Fibroblast of villous mesenchyme (primary cell): ENCODE results near the gene SPEN. TPM values are rescaled to one million over a fixed set of nuclear protein-coding genes. Genes with fewer than 3 reads are reported as not detected.

ENCODE experiments used
- DNase-seq: peaks from one replicate; pipeline ENCODE4 v3.0.0-alpha.2; 2010; ENCODE audit warnings: low read depth
- H3K4me3 ChIP-seq: 2 replicates; pipeline ENCODE4 v1.5.1; 2011; ENCODE audit warnings: low read depth, mild to moderate bottlenecking, low read length
- total RNA-seq: library from RNA; depleted of rRNA; stranded (reverse); fragments of >200 nt; gene quantifications from 2 replicates; pipeline ENCODE4 v1.2.3, GENCODE V29; 2012
- TF ChIP-seq, protein P1 (sequence below): IDR thresholded peaks from 2 replicates; pipeline ENCODE4 v1.5.1; 2012; ENCODE audit warnings: low read depth, mild to moderate bottlenecking, low read length; ENCODE audit not compliant: insufficient read depth

Gene SPEN
- total RNA-seq, 1 donor = 30.2 TPM

DNA sequence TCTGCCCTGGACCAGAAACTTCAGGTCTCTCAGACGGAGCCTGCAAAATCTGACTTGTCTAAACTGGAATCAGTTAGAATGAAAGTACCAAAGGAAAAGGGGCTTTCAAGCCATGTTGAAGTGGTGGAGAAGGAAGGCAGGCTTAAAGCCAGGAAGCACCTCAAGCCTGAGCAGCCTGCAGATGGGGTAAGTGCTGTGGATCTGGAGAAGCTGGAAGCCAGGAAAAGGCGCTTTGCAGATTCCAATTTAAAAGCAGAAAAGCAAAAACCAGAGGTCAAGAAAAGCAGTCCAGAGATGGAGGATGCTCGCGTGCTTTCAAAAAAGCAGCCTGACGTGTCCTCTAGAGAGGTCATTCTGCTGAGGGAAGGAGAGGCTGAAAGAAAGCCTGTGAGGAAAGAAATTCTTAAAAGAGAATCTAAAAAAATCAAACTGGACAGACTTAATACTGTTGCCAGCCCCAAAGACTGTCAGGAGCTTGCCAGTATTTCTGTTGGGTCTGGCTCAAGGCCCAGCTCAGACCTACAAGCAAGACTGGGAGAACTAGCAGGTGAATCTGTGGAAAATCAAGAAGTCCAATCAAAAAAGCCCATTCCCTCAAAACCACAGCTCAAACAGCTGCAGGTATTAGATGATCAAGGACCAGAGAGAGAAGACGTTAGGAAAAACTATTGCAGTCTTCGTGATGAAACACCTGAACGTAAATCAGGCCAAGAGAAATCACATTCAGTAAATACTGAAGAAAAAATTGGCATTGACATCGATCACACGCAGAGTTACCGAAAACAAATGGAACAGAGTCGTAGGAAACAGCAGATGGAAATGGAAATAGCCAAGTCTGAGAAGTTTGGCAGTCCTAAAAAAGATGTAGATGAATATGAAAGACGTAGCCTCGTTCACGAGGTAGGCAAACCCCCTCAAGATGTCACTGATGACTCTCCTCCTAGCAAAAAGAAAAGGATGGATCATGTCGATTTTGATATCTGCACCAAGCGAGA, 81.8 kb downstream of the SPEN start:
- TF ChIP-seq, protein P1, sequence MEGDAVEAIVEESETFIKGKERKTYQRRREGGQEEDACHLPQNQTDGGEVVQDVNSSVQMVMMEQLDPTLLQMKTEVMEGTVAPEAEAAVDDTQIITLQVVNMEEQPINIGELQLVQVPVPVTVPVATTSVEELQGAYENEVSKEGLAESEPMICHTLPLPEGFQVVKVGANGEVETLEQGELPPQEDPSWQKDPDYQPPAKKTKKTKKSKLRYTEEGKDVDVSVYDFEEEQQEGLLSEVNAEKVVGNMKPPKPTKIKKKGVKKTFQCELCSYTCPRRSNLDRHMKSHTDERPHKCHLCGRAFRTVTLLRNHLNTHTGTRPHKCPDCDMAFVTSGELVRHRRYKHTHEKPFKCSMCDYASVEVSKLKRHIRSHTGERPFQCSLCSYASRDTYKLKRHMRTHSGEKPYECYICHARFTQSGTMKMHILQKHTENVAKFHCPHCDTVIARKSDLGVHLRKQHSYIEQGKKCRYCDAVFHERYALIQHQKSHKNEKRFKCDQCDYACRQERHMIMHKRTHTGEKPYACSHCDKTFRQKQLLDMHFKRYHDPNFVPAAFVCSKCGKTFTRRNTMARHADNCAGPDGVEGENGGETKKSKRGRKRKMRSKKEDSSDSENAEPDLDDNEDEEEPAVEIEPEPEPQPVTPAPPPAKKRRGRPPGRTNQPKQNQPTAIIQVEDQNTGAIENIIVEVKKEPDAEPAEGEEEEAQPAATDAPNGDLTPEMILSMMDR = no peak
- DNase-seq = no peak
- H3K4me3 ChIP-seq = no peak overlapping the region

DNA sequence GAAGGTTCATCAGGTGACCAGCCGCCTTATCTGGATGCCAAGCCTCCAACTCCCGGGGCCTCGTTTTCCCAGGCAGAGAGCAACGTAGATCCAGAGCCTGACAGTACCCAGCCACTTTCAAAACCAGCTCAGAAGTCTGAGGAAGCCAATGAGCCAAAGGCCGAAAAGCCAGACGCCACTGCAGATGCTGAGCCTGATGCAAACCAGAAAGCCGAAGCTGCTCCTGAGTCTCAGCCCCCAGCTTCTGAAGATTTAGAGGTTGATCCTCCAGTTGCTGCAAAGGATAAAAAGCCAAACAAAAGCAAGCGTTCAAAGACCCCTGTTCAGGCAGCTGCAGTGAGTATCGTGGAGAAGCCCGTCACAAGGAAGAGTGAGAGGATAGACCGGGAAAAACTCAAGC, 83.9 kb downstream of the SPEN start:
- no peak for DNase-seq
- TF ChIP-seq, protein P1 = no peak
- H3K4me3 ChIP-seq = no peak overlapping the region

DNA sequence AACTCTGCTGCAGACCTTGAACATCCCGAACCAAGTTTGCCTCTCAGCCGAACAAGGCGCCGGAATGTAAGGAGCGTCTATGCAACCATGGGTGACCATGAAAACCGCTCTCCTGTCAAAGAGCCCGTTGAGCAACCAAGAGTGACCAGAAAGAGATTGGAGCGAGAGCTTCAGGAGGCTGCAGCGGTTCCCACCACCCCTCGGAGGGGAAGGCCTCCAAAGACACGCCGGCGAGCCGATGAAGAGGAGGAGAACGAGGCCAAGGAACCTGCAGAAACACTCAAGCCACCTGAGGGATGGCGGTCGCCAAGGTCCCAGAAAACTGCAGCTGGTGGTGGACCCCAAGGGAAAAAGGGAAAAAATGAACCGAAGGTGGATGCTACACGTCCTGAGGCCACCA, 84.4 kb downstream of the SPEN start:
- H3K4me3 ChIP-seq = no peak overlapping the region
- TF ChIP-seq, protein P1 = no peak
- no peak for DNase-seq

DNA sequence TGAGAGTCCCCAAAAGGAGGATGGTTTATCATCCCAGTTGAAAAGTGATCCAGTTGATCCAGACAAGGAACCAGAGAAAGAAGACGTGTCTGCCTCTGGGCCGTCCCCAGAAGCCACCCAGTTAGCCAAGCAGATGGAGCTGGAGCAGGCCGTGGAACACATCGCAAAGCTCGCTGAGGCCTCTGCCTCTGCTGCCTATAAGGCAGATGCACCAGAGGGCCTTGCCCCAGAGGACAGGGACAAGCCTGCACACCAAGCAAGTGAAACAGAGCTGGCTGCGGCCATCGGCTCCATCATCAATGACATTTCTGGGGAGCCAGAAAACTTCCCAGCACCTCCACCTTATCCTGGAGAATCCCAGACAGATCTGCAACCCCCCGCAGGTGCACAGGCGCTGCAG, 85.1 kb downstream of the SPEN start:
- TF ChIP-seq, protein P1 = no peak
- no peak overlapping the region for H3K4me3 ChIP-seq
- no peak for DNase-seq

DNA sequence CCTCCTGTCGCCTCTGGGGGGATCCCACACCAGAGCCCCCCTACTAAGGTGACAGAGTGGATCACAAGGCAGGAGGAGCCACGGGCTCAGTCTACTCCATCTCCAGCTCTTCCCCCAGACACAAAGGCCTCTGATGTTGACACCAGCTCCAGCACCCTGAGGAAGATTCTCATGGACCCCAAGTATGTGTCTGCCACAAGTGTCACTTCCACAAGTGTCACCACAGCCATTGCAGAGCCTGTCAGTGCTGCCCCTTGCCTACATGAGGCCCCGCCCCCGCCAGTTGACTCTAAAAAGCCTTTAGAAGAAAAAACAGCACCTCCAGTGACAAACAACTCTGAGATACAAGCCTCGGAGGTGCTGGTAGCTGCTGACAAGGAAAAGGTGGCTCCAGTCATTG, 86.2 kb downstream of the SPEN start:
- H3K4me3 ChIP-seq = no peak overlapping the region
- no peak for DNase-seq
- TF ChIP-seq, protein P1 = no peak

DNA sequence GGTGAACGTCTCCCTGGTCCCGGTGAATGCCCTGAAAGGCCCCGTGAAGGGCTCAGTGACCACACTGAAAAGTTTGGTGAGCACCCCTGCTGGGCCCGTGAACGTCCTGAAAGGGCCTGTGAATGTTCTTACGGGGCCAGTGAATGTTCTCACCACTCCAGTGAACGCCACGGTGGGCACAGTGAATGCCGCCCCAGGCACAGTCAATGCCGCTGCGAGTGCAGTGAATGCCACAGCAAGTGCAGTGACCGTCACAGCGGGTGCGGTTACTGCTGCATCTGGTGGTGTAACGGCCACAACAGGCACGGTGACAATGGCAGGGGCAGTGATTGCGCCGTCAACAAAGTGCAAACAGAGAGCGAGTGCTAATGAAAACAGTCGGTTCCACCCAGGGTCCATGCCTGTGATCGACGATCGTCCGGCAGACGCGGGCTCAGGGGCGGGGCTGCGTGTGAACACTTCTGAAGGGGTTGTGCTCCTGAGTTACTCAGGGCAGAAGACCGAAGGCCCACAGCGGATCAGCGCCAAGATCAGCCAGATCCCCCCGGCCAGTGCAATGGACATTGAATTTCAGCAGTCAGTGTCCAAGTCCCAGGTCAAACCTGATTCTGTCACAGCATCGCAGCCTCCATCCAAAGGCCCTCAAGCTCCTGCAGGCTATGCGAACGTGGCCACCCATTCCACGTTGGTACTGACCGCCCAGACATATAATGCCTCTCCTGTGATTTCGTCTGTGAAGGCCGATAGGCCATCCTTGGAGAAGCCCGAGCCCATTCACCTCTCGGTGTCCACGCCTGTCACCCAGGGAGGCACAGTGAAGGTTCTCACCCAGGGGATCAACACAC, 86.9 kb downstream of the SPEN start:
- DNase-seq = no peak
- TF ChIP-seq, protein P1 = no peak
- no peak overlapping the region for H3K4me3 ChIP-seq
